ENCODE measurements around the gene CDC34. TPM values are rescaled to one million over a fixed set of nuclear protein-coding genes. Genes with fewer than 3 reads are reported as not detected.

Gene CDC34
- total RNA-seq, 1 donor from 2014 or later = 42.5 TPM

DNA sequence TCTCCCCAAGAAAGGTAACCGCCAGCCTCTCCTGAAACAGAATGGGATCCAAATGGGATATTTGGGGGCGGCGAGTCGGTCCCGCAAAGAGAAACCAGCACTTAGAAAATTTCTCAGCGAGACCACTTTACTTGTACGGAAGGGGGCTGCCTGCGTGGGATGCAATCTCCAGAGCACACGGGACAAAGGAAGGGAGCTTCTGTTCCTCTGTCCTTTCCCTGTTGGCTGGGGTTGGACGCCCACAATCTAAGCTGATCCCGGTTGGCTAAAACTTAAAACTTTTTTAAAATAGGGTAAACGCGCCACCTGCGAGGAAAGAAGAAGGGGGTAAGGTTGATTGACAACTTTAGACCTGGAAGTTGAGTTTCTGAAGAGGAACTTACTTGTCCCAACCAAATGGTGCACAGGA lies 40.0 kb downstream of the CDC34 start:
- Mint-ChIP-seq H3K4me1 (peaks cover 32% of the 10 kb centered on the region), H3K4me3 (peak overlapping the region; percentile 96), H3K36me3 (peaks cover 15% of the 10 kb centered on the region), H3K27me3 (ENCODE audit: insufficient read depth, low read depth) (peaks cover 13% of the 10 kb centered on the region), H3K27ac (peak overlapping the region; percentile 96), H3K9me3 (peaks cover 13% of the 10 kb centered on the region)
- DNase-seq (ENCODE audit: low spot score) = peak; percentile 63
- H2AFZ ChIP-seq (replicated peaks) = peak overlapping the region; percentile 63
- H3K9ac ChIP-seq = no peak overlapping the region
- peaks cover 8% of the 10 kb centered on the region for H3K27me3 ChIP-seq
- H3K4me1 ChIP-seq = peaks cover 20% of the 10 kb centered on the region
- H3K4me2 ChIP-seq = peak overlapping the region; percentile 86
- TF ChIP-seq EZH2 (IDR thresholded peaks at IDR 0.05) (no peak), EZH2phosphoT487 (IDR thresholded peaks at IDR 0.05) (no peak)
- TF ChIP-seq, protein P1, sequence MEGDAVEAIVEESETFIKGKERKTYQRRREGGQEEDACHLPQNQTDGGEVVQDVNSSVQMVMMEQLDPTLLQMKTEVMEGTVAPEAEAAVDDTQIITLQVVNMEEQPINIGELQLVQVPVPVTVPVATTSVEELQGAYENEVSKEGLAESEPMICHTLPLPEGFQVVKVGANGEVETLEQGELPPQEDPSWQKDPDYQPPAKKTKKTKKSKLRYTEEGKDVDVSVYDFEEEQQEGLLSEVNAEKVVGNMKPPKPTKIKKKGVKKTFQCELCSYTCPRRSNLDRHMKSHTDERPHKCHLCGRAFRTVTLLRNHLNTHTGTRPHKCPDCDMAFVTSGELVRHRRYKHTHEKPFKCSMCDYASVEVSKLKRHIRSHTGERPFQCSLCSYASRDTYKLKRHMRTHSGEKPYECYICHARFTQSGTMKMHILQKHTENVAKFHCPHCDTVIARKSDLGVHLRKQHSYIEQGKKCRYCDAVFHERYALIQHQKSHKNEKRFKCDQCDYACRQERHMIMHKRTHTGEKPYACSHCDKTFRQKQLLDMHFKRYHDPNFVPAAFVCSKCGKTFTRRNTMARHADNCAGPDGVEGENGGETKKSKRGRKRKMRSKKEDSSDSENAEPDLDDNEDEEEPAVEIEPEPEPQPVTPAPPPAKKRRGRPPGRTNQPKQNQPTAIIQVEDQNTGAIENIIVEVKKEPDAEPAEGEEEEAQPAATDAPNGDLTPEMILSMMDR (IDR thresholded peaks at IDR 0.05) = no peak
- H3F3A ChIP-seq (ENCODE audit: low read depth) = peaks cover 43% of the 10 kb centered on the region
- peak overlapping the region; percentile 97 for H3K4me3 ChIP-seq
- H3K27ac ChIP-seq = peak overlapping the region; percentile 64
- peaks cover 41% of the 10 kb centered on the region for H4K20me1 ChIP-seq (ENCODE audit: low read depth)
- H3K79me2 ChIP-seq (ENCODE audit: low read depth) = peaks cover 42% of the 10 kb centered on the region
- no peaks in the 10 kb centered on the region for H3K9me3 ChIP-seq (ENCODE audit: low read depth)
- no peaks in the 10 kb centered on the region for H3K36me3 ChIP-seq

DNA sequence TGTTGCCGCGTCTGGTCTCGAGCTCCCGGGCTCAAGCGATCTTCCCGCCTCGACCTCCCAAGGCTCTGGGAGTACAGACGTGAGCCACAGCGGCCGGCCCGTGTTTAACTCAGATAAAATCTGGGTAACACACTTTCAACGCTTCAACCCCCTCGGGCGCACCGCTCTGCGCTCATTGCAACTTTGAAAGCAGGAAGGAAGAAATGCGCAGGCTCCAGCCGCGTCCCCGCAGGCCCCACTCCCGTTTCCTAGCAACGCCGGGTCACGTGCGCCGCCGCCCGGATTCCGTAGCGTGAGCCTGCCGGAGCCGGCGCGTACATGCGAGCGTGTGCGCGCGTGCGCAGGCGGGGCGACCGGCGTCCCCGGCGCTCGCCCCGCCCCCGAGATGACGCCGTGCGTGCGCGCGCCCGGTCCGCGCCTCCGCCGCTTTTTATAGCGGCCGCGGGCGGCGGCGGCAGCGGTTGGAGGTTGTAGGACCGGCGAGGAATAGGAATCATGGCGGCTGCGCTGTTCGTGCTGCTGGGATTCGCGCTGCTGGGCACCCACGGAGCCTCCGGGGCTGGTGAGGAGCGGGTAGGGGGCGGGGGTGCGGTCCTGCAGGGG lies 40.7 kb downstream of the CDC34 start, which contains the start of gene BSG:
BSG (plus strand) TSS at position 457 of the 603 bp plus-strand sequence; CDS start at position 496, 39 bp downstream.
- Mint-ChIP-seq H3K4me1 (peaks cover 36% of the 10 kb centered on the region), H3K36me3 (peaks cover 12% of the 10 kb centered on the region), H3K27me3 (ENCODE audit: insufficient read depth, low read depth) (peaks cover 13% of the 10 kb centered on the region), H3K27ac (peak within 1 kb of the TSS; percentile 100), H3K9me3 (peaks cover 11% of the 10 kb centered on the region), H3K4me3 (peak within 1 kb of the TSS; percentile 96)
- Histone ChIP-seq H3K36me3 (no peaks in the 10 kb centered on the region), H4K20me1 (ENCODE audit: low read depth) (peaks cover 48% of the 10 kb centered on the region), H3K4me3 (peak within 1 kb of the TSS; percentile 97), H3K27ac (peak within 1 kb of the TSS; percentile 64), H2AFZ (replicated peaks) (peak within 1 kb of the TSS; percentile 63), H3K4me1 (peaks cover 20% of the 10 kb centered on the region), H3K4me2 (peak within 1 kb of the TSS; percentile 89), H3K9ac (peak within 1 kb of the TSS; percentile 89), H3F3A (ENCODE audit: low read depth) (peaks cover 43% of the 10 kb centered on the region), H3K79me2 (ENCODE audit: low read depth) (peaks cover 49% of the 10 kb centered on the region), H3K9me3 (ENCODE audit: low read depth) (no peaks in the 10 kb centered on the region), H3K27me3 (peaks cover 8% of the 10 kb centered on the region)
- TF ChIP-seq, protein P1 (IDR thresholded peaks at IDR 0.05) = no peak
- no peak for TF ChIP-seq EZH2phosphoT487 (IDR thresholded peaks at IDR 0.05)
- TF ChIP-seq EZH2 (IDR thresholded peaks at IDR 0.05) = no peak
- DNase-seq (ENCODE audit: low spot score) = peak; percentile 100

DNA sequence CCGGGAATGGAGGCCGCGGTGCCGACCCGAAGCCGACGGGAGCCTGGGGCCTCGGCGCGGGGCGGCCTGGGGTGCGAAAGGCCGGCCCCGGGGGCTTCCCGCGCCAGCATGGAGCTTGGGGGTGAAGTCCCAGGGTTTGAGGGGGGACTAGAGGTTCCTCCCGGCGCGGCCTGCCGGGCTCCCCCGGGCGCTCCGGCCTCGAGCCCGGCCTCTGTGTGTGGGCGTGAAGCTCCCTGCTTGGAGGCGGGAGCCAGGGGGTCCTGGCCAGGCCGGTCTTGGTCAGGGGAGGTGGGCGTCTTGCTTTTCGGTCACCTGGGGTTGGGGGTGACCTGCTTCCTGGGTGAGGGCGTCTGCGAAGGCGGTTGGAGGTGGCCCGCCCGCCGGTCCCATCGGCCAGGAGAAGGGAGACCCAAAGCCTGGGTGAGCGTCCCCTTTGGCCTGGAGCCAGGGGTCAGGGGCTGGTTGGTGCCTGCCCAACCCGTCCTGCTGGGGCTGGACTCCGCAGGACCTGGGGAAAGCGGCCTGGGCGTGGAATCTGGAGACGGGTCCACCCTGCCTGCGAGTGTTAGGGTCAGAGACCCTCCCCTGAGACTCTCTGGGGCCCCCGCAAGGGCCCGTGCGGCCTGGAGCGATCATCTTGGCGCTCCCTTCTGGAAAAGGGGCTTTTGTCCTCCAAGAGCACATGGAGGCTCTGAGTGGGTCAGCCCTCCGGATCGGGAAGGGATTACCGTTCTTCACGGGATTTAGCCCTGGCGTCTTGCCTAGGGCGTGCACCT lies 41.4 kb downstream of the CDC34 start:
- peak overlapping the region; percentile 36 for H3K27ac ChIP-seq
- H3K9me3 Mint-ChIP-seq = peaks cover 11% of the 10 kb centered on the region
- peak overlapping the region; percentile 97 for H3K4me3 ChIP-seq
- H3K27me3 Mint-ChIP-seq (ENCODE audit: insufficient read depth, low read depth) = peaks cover 13% of the 10 kb centered on the region
- H3F3A ChIP-seq (ENCODE audit: low read depth) = peaks cover 43% of the 10 kb centered on the region
- H3K27ac Mint-ChIP-seq = no peak overlapping the region
- peak overlapping the region; percentile 89 for H3K9ac ChIP-seq
- H4K20me1 ChIP-seq (ENCODE audit: low read depth) = peaks cover 55% of the 10 kb centered on the region
- H3K27me3 ChIP-seq = peaks cover 8% of the 10 kb centered on the region
- H3K4me1 ChIP-seq = peaks cover 20% of the 10 kb centered on the region
- H3K9me3 ChIP-seq (ENCODE audit: low read depth) = no peaks in the 10 kb centered on the region
- H3K36me3 ChIP-seq = no peaks in the 10 kb centered on the region
- H3K4me3 Mint-ChIP-seq = peak overlapping the region; percentile 96
- H3K4me2 ChIP-seq = peak overlapping the region; percentile 89
- TF ChIP-seq EZH2 (IDR thresholded peaks at IDR 0.05) = no peak
- no peak for TF ChIP-seq EZH2phosphoT487 (IDR thresholded peaks at IDR 0.05)
- TF ChIP-seq, protein P1 (IDR thresholded peaks at IDR 0.05) = no peak
- peaks cover 10% of the 10 kb centered on the region for H3K36me3 Mint-ChIP-seq
- peaks cover 56% of the 10 kb centered on the region for H3K79me2 ChIP-seq (ENCODE audit: low read depth)
- no peak overlapping the region for H2AFZ ChIP-seq (replicated peaks)
- peak; percentile 78 for DNase-seq (ENCODE audit: low spot score)
- peaks cover 36% of the 10 kb centered on the region for H3K4me1 Mint-ChIP-seq

Measured in neural progenitor cell (in vitro differentiated cells).